ENCODE measurements around the gene UGT2A2.

UGT2A2 gene

GRCh38 chr4:69576251-69576877 lies 63.1 kb downstream of the UGT2A2 start:
- DNase-seq (ENCODE audit: low read depth, low spot score): no peak

- no peak for DNase-seq (ENCODE audit: low read depth, low spot score)
Measured at GRCh38 chr4:69568787-69569186, 70.7 kb downstream of the UGT2A2 start.

- no peak for DNase-seq (ENCODE audit: low read depth, low spot score)
Measured at GRCh38 chr4:69563424-69563823, 76.0 kb downstream of the UGT2A2 start.

- DNase-seq (ENCODE audit: low read depth, low spot score): no peak
Measured at GRCh38 chr4:69549651-69550050, 89.8 kb downstream of the UGT2A2 start.

GRCh38 chr4:69546134-69546765 lies 93.2 kb downstream of the UGT2A2 start:
- DNase-seq (ENCODE audit: low read depth, low spot score): no peak

All from brain pericyte (primary cell).